HG03135 (cell line): ENCODE data around the gene ABCA7.

Experiments used
- ATAC-seq: cut with Tn5 transposase; IDR thresholded peaks from one replicate; pipeline ENCODE4 v1.9.1; 2021; ENCODE audit warnings: mild to moderate bottlenecking, moderate library complexity; ENCODE audit not compliant: unreplicated experiment

The ABCA7 gene

DNA sequence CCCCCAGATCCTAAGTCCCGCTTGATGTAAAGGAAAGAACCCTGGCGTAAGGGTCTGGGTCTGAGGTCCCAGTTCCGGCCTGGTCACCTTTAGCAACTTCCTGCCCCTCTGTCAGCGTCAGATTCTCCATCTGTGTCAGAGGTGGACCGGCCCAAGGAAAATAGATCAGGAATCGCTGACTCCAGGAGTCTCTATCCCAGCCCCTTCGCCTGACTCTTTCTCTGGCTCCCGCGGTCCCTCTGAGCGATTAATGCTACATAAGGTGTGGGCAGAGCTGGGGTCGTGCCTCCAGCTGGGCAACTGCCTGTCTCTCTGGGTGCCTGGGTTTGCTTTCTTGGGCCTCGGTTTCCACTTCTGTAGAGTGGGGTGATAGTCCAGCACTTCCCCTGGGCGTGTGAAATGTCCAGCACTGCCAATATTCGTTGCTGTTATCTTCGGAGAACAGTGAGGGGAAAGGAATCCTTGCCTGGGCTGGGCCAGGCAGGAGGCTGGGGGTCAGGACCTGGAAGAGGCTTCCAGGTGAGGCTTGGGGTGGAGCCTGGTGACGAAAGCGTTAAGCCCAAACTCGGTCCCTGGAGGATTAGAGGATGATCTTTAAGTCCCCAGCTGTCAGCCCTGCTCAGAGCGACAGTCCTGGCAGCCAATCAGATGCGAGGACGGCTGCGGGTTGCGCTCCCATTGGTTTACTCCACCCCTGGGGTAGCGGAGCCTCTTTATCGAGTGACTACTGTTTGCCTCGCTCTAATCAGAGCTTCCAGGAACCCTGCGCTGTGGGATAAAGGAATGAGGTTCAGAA, 767 bp downstream of the ABCA7 start:
- peak; percentile 40 for ATAC-seq

DNA sequence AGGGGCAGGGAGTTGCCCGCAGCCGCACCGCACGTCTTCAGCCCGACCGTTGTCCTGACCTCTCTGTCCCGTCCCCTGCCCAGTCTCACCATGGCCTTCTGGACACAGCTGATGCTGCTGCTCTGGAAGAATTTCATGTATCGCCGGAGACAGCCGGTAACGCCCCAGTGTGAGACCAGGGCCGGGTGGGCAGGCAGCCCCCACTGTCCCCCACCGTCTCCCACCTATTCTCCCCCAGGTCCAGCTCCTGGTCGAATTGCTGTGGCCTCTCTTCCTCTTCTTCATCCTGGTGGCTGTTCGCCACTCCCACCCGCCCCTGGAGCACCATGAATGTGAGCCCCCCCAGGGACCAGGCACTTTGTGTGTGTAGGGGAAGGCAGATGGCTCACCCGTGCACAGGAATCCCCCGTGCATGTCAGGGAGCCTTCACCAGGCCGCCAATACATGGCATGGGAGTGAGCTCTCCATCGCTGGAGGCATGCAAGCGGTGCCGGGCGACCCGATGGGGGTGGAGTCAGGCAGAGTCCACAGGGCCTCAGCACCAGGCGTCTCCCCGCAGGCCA, 1.4 kb downstream of the ABCA7 start:
- no peak for ATAC-seq

DNA sequence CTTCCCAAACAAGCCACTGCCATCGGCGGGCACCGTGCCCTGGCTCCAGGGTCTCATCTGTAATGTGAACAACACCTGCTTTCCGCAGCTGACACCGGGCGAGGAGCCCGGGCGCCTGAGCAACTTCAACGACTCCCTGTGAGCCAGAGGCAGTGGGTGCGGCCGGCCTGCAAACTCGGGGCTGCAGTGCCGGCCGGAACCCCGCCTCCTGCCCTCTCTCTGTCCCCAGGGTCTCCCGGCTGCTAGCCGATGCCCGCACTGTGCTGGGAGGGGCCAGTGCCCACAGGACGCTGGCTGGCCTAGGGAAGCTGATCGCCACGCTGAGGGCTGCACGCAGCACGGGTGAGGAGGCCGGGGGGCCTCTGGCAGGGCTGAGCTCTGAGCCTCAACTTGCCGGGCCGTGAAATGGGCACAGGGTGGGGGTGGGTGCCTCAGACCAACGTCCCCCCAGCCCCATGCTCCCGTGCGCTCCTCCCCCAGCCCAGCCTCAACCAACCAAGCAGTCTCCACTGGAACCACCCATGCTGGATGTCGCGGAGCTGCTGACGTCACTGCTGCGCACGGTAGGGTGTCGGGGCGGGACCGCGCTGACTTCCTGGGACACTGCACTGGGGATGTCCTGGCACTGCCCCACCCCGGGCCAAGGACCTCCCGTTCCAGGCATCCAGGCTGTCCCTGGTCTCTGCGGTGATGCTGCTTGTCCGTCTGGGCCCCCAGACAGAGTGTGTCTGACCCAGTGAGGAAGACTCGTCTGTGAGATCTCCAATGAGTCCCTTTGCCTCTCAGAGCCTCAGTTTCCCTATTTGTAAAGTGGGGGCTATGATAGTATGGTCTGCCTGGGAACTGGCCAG, 2.2 kb downstream of the ABCA7 start:
- ATAC-seq, result no peak

DNA sequence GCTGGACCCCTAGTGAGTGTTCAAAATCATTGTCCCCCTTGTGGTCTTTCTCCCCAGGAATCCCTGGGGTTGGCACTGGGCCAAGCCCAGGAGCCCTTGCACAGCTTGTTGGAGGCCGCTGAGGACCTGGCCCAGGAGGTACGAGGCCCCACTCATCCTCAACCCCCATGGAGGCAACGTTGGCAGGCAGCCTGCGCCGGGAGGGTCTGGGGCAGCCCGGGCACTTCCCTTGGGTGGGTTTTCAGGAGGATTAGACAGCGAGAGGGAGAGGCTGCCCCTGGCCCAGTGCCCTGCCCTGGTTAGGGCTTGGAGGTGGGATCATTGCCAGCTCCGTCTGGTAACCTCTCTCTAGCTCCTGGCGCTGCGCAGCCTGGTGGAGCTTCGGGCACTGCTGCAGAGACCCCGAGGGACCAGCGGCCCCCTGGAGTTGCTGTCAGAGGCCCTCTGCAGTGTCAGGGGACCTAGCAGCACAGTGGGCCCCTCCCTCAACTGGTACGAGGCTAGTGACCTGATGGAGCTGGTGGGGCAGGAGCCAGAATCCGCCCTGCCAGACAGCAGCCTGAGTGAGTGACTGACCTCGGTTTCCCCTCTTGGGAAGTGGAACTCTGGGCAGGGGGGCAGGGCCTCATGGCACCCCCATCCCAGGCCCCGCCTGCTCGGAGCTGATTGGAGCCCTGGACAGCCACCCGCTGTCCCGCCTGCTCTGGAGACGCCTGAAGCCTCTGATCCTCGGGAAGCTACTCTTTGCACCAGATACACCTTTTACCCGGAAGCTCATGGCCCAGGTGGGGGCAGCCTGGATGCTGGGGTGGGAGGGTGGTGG, 3.0 kb downstream of the ABCA7 start:
- no peak for ATAC-seq

DNA sequence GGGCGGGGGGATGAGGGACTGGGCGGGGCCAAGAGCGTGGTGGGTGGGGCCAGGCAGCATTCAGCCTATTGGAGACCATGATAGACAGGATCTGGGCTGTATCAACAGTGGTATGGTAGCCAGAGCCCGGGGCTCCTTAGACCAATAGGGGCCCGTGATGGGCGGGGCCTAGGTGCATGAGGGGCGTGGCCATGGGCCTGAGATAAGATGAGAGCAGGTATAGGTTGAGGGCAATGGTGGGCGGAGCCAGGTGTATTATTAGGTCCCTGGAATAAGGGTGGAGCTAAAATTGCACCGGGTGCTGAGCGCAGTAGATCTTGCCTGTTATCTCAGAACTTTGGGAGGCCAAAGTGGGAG, 5.3 kb downstream of the ABCA7 start:
- no peak for ATAC-seq

DNA sequence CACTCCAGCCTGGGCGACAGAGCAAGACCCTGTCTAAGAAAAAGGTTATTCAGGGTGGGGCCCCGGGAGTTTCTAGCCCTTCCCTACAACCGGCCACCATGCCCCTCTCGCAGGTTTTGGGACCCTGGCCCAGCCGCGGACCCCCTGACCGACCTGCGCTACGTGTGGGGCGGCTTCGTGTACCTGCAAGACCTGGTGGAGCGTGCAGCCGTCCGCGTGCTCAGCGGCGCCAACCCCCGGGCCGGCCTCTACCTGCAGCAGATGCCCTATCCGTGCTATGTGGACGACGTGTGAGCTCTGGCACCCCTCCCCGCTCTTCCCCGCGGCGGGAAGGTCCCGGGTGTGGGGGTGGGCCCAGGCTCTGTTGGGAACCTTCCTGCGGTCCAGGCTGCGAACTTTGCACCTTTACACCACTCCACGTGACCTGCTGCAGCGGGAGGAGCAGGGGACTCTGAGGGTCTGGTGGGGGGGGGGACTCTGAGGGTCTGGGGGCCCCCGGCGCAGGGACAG, 6.3 kb downstream of the ABCA7 start:
- ATAC-seq, result no peak

DNA sequence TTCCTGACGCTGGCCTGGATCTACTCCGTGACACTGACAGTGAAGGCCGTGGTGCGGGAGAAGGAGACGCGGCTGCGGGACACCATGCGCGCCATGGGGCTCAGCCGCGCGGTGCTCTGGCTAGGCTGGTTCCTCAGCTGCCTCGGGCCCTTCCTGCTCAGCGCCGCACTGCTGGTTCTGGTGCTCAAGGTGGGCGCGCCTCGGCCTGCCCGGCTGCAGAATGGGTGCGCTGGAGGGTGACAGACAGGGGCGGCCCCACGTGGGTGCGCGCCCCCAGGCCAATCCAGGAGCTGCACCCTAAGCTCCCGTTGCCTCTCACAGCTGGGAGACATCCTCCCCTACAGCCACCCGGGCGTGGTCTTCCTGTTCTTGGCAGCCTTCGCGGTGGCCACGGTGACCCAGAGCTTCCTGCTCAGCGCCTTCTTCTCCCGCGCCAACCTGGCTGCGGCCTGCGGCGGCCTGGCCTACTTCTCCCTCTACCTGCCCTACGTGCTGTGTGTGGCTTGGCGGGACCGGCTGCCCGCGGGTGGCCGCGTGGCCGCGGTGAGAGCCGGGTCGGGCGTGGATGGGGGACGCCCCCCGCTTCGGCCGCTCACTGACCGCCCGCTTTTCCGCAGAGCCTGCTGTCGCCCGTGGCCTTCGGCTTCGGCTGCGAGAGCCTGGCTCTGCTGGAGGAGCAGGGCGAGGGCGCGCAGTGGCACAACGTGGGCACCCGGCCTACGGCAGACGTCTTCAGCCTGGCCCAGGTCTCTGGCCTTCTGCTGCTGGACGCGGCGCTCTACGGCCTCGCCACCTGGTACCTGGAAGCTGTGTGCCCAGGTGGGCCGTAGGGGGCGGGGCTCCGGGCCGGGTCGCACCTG, 7.2 kb downstream of the ABCA7 start:
- no peak for ATAC-seq

DNA sequence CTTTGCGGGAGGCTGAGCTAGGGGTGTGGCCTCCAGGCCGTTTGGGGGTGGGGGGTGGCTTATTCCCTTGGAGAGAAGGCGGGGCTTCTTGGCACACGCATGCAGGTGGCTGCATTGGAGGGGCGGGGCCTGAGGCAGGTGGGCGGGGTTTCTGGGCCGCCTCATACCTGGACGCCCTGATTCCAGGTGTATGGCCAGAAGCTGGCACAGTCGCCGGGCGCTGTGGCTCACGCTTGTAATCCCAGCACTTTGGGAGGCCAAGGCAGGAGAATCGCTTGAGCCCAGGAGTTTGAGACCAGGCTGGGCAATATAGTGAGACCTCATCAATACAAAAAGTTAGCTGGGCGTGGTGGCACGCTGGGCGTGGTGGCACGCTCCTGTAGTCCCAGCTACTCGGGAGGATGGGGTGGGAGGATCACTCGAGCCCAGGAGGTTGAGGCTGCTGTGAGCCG, 7.8 kb downstream of the ABCA7 start:
- ATAC-seq, result no peak

DNA sequence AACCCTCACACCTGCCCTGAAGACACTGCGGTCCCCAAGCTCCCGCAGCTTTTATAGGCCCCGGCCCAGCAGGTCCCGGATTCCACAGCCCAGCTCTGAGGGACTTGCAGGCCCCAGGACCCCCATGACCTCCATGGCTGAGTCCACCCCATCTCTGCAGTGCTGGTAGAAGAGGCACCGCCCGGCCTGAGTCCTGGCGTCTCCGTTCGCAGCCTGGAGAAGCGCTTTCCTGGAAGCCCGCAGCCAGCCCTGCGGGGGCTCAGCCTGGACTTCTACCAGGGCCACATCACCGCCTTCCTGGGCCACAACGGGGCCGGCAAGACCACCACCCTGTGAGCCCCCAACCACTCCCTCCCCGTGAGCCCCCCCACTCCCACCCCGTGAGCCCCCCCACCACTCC, 9.2 kb downstream of the ABCA7 start:
- no peak for ATAC-seq

DNA sequence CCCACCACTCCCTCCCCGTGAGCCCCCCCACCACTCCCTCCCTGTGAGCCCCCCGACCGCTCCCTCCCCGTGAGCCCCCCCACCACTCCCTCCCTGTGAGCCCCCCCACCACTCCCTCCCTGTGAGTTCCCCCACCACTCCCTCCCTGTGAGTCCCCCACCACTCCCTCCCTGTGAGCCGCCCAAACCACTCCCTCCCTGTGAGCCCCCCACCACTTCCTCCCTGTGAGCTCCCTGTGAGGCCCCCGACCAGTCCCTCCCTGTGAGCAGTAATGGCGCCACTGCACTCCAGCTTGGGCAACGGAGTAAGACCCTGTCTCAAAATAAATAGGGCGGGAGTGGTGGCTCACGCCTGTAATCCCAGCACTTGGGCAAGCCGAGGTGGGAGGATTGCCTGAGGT, 9.9 kb downstream of the ABCA7 start:
- ATAC-seq, result no peak

DNA sequence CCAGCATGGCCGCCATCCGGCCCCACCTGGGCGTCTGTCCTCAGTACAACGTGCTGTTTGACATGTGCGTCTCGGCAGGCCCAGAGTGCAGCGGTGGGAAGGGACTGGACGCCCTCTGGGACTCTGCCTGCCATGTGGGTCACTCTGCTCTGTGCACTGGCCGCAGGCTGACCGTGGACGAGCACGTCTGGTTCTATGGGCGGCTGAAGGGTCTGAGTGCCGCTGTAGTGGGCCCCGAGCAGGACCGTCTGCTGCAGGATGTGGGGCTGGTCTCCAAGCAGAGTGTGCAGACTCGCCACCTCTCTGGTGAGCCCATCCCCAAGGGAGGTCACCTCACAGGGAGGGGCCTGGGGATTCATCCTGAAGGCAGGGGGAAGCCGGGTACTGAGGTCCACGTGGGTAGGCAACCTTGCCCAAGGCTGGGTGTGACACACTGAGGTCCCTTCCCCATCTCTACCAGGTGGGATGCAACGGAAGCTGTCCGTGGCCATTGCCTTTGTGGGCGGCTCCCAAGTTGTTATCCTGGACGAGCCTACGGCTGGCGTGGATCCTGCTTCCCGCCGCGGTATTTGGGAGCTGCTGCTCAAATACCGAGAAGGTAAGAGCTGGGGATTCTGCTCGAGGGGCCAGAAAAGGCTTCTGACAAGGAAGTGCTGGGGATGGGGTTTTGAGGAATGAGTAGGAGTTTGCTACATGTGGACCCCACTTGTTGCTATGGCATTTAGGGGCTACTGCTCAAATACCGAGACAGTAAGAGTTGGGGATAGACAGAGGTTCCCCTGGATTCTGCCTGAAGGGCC, 11.3 kb downstream of the ABCA7 start:
- ATAC-seq, result no peak

DNA sequence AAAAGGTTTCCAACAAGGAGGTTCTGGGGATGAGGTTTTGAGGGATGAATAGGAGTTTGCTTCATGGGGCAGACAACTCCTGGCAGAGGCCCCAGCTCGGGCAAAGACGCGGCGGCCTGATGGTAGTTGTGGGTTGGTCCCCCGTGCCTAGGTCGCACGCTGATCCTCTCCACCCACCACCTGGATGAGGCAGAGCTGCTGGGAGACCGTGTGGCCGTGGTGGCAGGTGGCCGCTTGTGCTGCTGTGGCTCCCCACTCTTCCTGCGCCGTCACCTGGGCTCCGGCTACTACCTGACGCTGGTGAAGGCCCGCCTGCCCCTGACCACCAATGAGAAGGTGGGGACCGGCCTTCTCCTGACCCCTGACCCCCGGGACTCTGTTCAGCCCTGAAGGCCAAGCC, 11.9 kb downstream of the ABCA7 start:
- no peak for ATAC-seq

DNA sequence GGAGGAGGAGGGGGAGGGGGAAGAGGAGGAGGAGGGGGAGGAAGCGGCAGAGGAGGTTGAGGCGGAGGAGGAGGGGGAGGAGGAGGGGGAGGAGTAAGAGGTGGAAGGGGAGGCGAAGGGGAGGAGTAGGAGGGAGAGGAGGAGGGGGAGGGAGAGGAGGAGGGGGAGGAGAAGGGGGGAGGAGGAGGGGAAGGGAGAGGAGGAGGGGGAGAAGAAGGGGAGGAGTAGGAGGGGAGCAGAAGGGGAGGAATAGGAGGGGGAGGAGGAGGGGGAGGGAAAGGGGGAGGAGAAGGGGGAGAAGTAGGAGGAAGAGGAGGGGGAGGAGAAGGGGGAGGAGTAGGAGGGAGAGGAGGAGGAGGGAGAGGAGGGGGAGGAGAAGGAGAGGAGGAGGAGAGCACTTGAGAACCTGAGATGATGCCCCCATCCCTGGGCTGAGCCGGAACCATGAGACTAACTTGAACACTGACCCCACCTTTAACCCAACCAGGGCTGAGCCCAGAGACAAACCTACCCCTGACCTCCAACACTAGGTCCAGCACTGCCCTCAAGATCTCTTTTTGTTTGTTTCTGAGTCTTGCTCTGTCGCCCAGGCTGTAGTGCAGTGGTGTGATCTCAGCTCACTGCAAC, 12.6 kb downstream of the ABCA7 start:
- ATAC-seq, result no peak

DNA sequence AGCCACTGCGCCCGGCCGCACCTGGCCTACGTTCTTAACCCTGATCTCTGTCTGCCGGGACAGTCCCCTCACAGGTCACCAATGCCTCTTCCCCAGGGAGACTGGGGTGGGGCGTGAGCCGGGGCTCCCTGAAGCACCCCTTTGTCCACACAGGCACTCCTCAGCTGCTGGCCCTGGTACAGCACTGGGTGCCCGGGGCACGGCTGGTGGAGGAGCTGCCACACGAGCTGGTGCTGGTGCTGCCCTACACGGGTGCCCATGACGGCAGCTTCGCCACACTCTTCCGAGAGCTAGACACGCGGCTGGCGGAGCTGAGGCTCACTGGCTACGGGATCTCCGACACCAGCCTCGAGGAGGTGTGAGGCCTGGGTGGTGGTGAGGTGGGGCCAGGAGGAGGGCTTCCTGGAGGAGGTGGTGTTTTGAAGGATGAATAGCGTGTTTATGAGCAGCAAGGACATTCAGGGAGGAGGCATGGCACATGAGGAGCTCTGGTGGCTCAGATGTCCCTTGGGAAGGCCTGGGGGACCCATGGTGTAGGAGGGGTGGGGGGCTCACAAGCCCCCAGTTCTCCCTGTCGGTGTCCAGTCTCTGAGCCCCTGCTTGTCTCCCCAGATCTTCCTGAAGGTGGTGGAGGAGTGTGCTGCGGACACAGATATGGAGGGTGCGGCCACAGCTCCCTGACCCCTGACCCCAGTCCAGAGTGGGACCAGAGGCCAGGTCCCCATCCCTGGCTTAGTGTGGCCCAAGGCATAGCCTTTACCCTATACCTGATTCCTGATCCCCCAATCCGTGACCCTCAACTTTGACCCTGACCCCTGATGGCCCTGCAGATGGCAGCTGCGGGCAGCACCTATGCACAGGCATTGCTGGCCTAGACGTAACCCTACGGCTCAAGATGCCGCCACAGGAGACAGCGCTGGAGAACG, 13.5 kb downstream of the ABCA7 start:
- no peak for ATAC-seq

DNA sequence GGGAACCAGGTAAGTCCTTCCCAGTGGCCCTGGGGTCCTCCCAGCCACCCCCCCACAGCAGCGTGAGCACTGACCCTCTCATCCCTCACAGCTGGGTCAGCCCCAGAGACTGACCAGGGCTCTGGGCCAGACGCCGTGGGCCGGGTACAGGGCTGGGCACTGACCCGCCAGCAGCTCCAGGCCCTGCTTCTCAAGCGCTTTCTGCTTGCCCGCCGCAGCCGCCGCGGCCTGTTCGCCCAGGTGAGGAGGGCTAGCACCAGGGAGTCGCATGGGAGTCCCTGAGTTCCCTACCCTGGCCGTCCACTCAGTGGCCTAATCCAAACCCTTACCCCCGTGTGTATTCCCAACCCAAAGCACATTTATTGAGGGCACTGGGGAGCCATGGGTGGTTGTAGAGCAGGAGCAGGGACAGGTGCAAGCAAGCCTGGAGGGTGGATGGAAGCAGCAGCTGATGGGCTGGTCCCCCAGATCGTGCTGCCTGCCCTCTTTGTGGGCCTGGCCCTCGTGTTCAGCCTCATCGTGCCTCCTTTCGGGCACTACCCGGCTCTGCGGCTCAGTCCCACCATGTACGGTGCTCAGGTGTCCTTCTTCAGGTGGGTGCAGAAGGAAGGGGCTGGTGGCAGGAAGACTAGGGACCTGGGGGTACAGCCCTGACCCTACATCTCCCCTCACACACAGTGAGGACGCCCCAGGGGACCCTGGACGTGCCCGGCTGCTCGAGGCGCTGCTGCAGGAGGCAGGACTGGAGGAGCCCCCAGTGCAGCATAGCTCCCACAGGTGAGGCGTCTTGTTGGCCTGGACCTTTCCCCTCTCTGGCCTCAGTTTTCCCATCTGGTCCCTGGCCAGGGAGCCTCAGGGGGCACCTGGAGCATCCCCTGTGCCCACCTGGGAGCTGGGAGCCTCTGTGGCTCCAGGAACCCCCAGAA, 14.5 kb downstream of the ABCA7 start:
- ATAC-seq, result no peak

DNA sequence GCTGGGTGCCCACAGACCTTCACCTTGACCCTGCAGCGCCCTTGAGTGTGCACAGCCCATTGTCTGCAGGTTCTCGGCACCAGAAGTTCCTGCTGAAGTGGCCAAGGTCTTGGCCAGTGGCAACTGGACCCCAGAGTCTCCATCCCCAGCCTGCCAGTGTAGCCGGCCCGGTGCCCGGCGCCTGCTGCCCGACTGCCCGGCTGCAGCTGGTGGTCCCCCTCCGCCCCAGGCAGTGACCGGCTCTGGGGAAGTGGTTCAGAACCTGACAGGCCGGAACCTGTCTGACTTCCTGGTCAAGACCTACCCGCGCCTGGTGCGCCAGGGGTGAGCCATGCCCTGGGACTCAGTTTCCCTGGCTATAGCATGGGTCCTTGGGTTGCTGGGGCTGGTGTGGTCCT, 15.1 kb downstream of the ABCA7 start:
- ATAC-seq, result no peak
